ENCODE measurements around the gene CALML3. TPM values are rescaled to one million over a fixed set of nuclear protein-coding genes. Genes with fewer than 3 reads are reported as not detected.

Gene CALML3
- total RNA-seq, 1 donor from 2014 or later: not detected

- ATAC-seq (no peak), DNase-seq (ENCODE audit: low spot score) (no peak)
Observed at GRCh38 chr10:5506246-5506645, 18.5 kb upstream of the CALML3 start.

DNA sequence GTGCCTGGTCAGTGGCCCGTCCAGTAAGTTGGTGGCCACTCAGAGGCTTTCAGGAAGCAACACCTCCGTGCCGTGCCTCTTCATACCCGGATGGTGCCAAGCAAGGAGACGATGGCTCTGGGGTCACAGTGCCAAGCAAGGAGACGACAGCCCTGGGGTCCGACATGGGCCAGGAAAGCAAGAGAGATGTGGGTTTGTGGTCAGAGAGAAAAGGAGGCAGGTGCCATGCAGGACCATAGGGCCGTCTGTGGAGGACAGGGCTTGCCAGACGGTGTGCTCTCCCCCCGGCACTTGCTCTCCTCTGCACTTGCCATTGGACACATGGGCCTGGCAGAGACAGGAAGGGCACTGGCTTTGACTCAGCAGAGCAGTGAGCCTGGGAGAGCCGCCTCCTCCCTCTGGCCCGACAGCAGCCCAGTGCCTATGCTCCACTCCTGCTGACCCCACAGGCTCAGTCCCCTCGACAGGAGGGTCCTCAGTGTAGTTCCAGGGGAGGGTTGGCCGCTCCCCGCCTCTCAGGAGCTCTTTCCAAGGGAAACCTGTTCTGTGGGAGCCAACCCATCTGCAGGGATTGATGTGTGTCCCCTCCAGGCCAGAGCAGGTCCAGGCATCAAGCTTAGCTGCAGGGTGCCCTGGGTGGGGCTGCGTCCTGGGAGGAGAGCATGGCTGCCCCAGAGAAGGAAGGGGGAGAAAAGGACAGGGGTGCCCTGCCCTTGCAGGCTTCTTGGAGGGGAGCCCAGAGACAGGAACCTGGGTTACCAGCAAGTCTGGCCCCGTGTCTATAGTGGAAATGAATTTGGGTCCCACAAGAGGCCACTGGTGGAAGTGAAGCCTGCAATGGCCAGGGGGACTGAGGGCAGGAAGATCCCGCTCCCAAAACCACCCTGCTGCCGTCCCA is 17.8 kb upstream of the CALML3 start:
- DNase-seq (ENCODE audit: low spot score) (no peak), ATAC-seq (no peak)

GRCh38 chr10:5507649-5508131 is 17.1 kb upstream of the CALML3 start:
- no peak for DNase-seq (ENCODE audit: low spot score)

GRCh38 chr10:5508161-5508604 is 16.6 kb upstream of the CALML3 start:
- DNase-seq (ENCODE audit: low spot score) (no peak), ATAC-seq (no peak)

More at GRCh38 chr10:5507649-5508131, 17.1 kb upstream of the CALML3 start:
- ATAC-seq: no peak

GRCh38 chr10:5508786-5509185 is 16.0 kb upstream of the CALML3 start:
- ATAC-seq (no peak), DNase-seq (ENCODE audit: low spot score) (no peak)

DNA sequence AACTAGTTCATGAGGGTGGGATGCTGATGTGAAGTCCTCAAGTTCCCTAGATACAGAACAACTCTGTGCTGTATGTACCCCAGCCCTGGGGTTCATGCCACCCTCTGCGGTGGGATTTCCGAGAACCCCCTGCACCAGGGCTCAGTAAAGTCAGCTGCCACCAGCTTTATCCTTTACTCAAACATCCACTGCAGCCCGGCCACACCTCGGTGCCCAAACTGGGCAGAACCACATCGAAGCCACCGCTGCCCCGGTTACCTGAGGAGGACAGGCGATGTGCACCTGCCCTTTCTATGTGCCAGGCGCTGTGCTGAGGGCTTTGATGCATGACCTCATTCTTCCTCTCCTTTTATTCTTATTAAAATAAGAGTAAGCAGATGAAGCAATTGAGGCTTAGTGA is 15.5 kb upstream of the CALML3 start:
- no peak for DNase-seq (ENCODE audit: low spot score)

GRCh38 chr10:5509691-5510090 is 15.1 kb upstream of the CALML3 start:
- no peak for ATAC-seq
- no peak for DNase-seq (ENCODE audit: low spot score)

More for the DNA sequence above, 15.5 kb upstream of the CALML3 start:
- no peak for ATAC-seq

DNA sequence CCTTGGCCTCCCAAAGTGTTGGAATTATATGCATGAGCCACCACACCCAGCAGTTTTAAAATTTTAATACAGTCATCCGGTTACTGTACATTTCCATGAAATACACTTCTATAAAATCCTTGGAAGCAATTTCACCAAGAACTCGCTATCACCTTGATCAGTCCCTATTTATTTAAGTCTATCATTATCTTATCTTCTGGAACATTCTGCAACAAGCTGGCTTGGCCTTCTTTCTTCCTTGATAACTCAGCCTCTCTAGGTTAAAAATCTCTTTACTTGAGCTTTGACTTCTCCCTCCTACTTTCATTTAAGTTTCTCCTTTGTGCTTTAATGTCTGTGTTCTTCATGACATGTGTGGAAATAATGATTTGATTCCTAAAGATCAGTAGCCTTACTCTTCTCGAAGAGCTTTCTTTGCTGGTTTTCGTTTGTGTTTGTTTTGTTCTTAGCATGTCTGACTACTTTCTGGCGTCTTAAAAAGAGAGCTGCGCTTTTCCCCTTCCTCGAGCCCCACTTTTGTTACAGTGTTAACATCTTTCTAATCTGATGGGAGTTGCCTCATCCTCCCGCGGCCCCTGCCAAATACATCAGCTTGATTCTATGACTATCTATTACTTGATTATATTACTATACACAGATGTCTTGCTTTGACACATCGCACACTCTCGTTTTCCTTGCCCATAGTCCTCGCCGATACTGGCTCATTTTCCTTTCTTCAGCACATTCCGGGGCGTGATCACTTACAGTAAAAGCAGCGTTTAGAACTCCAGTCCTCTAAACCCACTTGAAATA is 14.3 kb upstream of the CALML3 start:
- ATAC-seq (no peak), DNase-seq (ENCODE audit: low spot score) (no peak)

DNA sequence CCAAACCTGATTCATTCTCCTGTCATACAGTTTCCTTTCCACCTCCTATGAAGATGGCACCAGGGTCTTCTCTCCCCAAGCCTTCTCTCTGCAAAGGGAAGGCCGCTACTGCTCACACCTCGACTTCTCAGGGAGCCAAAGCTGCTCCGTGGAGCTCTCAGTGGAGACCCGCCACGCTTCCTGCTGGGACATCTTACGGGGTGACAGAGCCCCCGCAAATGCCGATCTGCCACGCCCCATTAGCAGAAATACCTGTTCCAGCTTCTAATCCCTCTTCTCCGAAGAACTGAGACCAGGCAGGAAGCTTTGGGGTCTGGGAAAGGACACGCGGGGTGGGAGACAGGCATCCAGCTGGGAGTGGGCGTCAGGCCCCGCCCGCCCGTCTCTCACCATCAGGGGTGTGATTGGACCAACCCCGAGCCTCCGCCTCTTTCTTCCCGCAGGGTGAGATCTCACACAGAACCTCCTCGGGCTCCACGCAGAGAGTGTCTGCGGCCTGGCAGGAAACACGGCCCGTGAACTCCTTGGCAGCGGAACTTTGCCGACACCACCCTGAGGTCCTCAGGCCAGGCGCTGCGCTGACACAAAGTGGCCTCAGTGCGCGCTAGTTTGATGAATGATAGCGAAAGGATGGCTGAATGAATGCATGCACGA is 13.4 kb upstream of the CALML3 start:
- DNase-seq (ENCODE audit: low spot score): no peak
- no peak for ATAC-seq

GRCh38 chr10:5511885-5512280 is 12.9 kb upstream of the CALML3 start:
- DNase-seq (ENCODE audit: low spot score) (no peak), ATAC-seq (no peak)

DNA sequence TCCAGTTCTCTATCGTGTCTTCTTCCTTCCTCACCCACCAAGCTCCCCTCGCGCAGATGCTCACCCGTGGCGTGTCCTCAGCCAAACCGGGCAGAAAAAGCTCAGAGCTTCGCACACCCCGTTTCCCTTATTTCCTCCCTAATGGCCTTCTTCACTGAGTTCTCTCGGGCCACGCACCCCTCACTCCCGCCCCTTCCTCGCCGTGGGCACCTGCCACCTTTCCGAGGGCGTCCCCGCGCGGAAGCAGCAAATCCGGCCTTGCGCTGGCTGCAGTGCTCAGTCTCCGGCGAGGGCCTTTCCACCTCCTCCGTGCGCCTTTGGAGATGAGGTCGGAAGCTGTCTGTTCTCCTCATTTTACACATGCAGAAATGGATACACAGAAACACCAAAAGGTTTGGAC is 12.4 kb upstream of the CALML3 start:
- ATAC-seq: no peak
- no peak for DNase-seq (ENCODE audit: low spot score)

GRCh38 chr10:5512881-5513612 is 11.7 kb upstream of the CALML3 start:
- DNase-seq (ENCODE audit: low spot score) (no peak), ATAC-seq (no peak)

GRCh38 chr10:5514226-5514850 is 10.4 kb upstream of the CALML3 start:
- DNase-seq (ENCODE audit: low spot score) (no peak), ATAC-seq (no peak)

GRCh38 chr10:5515948-5516761 is 8.6 kb upstream of the CALML3 start:
- DNase-seq (ENCODE audit: low spot score) (no peak), ATAC-seq (no peak)

- DNase-seq (ENCODE audit: low spot score) (no peak), ATAC-seq (no peak)
Observed at GRCh38 chr10:5517546-5517945, 7.2 kb upstream of the CALML3 start.

GRCh38 chr10:5518143-5518542 is 6.6 kb upstream of the CALML3 start:
- no peak for DNase-seq (ENCODE audit: low spot score)
- peak; percentile 84 for ATAC-seq

DNA sequence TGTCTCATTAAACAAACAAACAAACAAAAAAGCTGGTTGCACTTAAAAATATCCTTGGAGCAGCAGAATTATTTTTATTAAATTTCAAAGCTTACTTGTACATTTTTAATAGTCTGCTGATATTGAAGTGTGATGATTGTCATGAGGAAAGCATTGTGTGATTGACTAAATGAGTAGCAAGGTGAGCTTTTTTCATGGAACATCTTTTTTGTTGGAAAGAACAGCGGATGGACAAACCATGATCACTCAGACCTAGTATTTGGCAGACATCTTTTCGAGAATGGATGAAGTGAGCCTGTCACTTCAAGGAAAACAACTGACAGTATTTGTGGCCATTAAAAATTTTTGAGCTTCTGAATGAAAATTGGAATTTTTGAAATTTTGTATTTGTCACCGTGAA is 5.7 kb upstream of the CALML3 start:
- ATAC-seq (no peak), DNase-seq (ENCODE audit: low spot score) (no peak)

- ATAC-seq (no peak), DNase-seq (ENCODE audit: low spot score) (peak; percentile 29)
Observed at GRCh38 chr10:5522913-5523560, 1.7 kb upstream of the CALML3 start.

All from left lobe of liver (tissue), 2 donors.